NCI-H2081 treated with DMSO at 0.1 percent for 48 hours (cell line): ENCODE measurements around the gene MCL1.
A peak's percentile ranks its signal among the peaks of the same experiment; 100 is the strongest.
"Not testable (repeated sequence)": the region's sequence is repeated elsewhere in the genome, so short reads cannot be mapped to it uniquely, and the experiment has no call there.

Source experiments
- DNase-seq: peaks from one replicate; lab custom pipeline; 2025; lab: John Stamatoyannopoulos, UW

Gene MCL1

DNA sequence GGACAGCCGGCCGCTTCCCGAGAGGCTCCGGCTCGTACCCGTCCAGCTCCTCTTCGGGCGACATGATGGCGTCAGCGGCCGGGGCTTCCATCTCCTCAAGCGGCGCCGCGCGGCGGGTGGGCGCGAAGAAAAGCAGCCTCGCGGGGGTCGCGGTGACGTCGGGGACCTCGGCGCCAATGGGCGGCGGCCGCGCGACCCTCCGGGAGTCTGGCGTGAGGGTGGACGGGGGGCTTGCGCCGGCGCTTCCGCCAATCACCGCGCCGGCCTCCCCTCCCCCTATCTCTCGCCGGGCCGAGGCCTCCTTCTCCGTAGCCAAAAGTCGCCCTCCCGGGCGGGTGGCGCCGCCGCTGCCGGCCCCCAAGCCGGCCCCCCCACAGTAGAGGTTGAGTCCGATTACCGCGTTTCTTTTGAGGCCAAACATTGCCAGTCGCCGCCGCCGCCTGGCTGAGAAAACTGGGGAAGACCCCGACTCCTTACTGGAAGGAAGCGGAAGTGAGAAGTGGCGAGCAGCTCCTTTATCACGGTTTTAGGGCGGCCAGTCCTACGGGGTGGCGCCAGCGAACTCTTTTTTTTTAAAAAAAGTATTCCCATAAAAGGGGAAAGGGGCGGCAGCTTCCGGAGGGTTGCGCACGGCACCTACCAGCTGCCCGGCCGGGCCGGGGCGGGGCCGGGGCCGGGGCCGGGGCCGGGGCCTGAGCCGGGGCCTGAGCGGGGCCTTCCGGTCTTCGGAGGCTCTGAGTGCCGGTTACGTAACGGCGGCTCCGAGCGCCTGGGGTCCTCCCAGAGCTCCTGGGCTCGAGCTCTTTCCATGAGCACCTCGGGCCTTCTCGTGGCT, at the start of gene MCL1:
TSS of gene MCL1 (minus strand) at position 501 of the 835 bp plus-strand sequence. CDS start at position 421, 80 bp downstream.
- DNase-seq, result peak; percentile 98

DNA sequence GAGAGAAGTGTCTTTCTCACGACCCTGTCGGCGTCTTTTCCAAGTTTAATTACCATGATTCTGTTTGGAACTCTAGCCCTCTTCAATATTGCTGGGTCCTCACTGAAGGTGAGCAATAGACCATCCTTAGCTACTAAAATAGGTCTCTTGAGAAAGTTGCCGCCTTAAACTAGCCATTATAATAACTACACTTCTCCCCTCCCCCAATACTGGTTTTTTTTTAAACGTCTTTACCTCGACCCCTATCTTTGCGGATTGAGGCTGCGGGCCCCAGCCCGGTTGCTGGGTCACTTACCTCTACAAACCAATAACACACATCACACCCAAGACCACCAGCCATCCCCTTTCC, 49.3 kb upstream of the MCL1 start:
- no peak for DNase-seq

DNA sequence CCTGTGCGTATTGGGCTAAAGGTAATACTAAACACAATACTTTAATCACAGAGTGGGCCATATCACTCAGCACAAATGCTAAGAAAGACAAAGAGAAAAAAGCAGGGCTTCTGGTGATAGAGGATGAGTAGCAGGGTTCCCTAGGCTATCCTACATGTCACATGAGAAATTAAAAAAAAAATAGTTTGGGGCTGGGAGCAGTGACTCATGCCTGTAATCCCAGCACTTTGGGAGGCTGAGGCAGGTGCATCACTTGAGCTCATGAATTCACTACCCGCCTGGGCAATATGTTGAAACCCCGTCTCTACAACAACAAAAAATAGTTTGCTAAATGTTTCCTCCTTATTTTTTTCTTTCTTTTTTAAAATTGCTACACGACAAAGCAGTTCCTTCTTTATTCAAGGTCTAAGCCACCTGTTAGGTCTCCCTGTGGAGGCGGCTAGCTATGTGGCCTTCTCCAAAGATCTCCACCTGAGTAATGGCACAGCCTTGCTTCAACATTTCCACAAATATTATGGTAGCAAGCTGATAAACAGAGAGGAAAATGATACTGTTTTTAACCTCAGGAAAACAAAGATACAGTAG, 48.5 kb upstream of the MCL1 start:
- DNase-seq, result no peak

DNA sequence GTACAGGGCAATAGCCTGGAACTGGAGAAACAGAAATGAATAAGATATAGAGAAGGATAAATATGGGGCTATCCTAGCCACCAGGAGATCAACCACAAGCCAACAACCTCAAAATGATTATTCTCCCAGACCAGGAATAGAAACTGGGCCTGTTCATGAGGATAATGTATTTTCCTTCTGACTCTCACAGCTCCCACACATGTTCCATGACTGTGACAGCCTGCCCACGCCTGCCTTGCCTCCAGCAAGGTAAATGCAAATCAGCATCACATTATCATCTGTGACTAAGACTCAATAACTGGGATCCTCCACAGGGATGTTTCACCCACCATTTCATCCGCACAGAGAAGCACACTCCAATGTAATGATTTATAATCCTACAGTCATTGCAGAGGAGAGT, 46.7 kb upstream of the MCL1 start:
- DNase-seq, result no peak

DNA sequence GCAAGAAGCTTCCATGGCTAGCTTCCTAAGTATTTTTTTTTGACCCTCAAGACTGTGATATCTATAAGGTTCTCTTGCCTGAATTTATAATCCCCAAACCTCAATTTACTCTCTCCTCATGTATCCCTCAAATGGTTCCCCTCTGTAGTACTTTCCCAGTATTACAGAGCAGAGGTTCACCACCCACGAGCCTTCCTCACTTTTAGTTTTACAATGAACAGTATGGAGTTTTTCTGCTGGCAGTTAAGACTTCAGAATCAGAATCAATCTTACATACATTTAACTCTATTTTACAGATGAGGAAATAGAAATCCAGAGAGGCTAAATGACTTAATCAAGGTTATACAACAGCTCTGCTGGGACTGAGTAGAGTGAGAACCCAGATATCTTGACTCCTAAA, 45.1 kb upstream of the MCL1 start:
- DNase-seq, result not testable (repeated sequence)

DNA sequence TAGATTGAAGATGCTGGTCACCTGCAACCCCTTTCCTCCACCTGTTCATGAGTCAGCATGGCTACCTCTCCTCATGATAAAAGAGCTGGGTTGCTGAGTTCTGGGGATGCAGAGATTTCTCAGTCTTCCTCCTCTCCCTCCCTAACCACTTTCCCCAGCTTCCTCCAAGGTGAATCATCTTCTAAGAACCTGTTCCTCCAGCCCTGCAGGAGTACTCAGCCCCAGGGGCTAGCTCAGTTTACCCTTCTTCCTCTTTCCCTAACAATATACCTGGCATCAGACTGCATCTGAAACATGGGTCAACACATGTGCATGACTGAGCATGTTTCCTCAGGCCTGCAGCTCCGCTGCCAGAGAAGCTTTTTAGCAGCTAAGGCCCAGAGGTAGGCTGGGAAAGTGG, 44.7 kb upstream of the MCL1 start:
- not testable (repeated sequence) for DNase-seq

DNA sequence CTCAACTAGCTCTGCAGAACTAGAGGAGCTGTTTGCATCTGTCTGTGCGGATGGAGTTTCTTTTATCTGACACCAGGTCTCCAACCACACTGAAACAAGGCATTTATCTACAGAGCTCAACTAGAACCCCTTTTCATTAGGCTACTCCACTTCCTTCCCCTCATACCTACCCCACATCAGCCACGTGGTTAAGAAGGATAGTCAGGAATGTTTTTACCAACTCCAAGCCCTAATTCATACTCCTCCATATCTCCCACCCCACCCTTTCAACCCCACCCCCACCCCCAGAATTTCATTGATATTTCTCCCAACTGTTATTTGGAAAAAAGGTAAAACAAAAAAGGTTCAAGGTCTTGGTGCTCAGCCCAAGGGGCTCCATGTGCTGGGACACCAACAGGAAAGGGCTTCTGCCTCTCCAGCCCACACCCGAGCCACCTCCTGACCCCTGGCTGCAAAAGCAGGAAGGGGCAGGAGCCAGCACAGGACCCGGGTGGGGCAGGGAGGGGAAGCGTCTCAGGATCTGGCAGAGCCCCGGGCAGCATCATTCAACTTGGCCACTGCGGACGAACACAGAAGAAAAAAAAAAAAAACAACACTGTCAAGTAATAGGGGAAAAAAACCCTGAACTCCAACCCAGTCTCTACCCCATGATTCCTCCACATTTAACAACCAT, 43.0 kb upstream of the MCL1 start:
- DNase-seq, result no peak

DNA sequence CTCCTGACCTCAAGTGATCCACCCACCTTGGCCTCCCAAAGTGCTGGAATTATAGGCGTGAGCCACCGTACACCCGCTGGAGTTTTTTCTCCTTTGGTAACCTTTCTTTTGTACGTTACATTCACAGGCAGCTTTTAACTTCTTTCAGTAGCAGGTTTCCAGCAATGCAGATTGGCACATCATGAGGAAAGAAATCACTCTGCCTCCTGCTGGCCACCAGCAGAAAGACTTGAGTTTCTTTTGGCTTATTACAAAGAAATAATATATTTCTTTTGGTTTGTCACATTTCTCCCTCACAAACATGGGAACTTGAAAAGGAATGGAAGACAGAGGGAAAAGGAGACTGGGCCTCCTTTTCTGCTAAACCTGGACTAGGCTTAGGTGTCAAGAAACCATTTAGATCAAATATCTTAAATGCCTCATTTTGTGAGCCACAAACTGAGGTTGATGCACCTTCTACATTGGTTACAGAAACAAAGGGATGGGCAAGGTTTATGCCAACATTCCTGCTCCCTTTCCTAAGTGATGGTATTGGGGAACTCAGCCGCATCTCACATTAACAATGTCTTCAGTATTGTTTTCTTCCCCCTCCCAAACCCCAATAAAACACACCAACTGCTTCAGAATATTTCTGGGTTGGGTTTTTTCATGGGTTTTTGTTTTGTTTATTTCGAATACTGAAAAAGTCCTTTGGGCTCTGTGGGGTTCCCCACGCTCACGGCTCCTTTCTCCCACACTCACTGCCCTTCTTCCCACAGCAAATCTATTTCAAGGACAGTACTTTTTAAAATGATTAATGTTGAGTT, 42.3 kb upstream of the MCL1 start:
- DNase-seq, result peak; percentile 31

DNA sequence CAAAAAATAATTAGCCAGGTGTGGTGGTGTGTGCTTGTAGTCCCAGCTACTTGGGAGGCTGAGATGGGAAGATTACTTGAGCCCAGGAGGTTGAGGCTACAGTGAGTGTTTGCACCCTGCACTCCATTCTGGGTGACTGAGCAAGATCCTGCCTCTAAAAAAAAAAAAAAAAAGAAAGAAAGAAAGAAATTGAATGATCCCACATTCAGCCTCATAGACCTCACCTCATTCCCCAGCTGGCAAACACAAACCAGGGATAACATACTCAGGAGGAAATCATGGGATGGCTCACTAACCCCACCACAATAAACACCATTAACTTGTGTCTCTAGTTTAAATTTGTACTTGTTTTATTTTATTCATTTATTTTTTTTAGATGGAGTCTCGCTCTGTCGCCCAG, 41.5 kb upstream of the MCL1 start:
- DNase-seq, result no peak

DNA sequence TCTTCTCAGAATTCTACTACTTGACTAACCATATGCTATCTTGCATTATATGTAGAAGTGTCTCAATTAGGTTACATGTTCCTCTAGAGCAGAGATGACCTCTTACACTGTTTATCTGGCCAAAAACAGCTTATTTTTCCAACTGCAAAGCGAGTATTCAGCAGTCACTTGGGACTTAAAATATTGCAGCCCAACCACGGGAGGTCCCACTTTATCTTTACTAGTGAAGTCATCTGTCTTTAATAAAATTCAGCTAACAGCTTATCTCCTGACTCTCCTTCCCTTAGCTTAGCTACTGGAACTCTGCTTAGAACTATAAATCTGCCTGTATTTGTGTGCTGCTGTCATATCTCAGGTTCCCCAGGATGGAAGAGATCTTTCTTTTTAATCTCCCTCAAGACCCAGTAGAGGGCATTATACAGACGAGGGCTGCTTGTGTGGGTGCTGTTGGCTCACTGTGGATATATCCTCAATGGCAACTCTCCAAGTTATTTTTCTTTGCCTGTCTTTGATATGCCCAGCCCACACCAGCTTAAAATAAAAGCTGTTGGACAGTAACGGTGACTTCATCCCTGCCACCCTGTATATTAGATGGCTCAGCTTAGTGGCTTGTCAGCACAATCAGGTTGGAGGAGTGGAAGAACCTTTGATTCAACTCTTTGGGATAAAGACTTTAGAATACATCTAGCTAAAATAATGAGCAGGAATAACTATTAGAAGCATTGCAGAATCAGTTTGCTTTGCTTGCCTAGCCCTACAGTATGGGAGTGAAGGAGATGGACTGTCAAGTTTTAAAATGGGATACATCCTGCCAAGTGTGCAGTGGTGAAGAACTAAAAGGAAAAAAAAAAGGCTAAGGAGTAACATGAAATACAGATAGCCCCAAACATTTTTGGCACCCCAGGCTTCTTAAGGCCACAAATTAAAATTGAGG, 40.4 kb upstream of the MCL1 start:
- peak; percentile 14 for DNase-seq

DNA sequence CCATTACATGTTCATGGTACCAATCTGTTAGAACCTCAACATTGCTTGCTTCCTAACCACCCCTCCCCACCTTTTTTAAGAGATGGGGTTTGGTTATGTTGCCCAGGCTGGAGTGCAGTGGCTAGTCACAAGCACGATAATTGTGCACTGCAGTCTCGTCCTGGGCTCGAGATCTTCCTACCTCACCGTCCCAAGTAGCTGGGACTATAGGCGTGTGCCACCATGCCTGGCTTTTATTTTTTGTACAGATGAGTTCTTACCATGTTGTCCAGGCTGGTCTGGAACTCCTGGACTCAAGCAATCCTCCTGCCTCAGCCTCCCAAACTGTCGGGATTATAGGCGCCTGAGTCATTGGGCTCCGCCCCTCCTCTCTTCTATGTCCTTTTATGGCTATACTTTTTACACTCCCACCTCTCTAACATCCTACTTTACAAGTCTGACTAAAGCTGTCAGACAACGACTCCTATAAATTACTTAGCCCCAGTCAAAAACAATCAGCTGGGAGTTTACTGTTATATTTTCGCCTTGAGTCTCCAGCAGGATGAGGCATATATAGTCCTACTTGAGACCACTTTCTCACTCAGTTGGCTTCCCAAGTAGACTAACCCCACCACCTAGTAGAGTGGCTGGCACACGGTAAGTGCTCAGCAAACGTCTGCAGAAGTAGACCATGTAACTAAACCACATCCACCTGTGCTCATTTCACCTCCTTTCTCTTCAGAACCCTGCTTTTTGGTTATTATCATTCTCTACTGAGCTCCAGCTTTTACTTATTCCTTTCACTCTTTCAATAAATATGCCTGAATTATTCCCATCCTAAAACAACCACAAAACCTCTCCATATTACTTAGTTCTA, 36.2 kb upstream of the MCL1 start:
- no peak for DNase-seq

DNA sequence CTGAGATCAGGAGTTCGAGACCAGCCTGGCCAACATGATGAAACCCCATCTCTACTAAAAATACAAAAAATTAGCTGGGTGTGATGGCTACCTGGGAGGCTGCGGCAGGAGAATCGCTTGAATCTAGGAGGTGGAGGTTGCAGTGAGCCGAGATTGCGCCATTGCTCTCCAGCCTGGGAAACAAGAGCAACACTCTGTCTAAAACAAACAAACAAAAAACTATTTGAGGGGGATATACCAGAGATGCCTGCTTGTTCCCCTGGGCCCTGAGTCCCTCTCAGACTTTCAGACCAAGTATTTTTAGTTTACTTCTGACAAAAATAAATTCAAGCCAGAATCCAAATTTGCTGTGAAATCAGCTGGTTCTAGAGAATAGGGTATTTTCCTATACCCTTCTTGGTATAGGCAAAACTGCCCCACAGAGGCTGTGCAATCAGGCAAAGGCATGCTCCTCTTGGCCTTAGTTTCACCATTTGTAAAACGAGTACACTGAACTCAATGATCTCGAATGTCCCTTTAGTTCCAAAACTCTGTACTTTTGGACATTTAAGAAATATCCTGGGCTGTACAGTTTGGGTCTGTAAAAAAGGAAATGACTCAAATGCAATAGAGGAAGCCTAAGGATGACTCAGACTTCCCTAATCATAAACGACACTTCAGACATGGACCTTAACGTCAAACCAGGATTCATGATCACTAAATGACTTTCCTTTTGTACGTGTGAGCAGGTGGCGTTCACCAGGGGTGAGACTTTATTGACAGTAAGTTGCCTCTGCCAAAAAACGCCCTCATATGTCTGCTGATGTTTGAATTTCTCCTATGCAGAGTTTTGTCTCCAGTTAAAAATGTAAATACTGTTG, 33.9 kb upstream of the MCL1 start:
- DNase-seq, result peak; percentile 99

DNA sequence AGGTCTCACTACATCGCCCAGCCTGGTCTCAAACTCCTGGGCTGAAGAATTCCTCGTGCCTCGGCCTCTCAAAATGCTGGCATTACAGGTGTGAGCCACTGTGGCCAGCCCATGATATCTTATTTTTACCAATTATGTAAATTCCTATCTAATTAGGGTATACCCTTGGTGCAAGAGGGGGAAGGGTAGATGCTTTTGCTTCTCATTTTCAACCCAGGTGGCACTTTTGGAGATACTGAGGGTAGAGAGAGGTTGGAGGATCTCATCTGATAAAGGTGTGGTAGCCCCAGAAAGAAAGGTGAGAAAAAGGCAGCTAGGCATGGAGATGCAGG, 32.6 kb upstream of the MCL1 start:
- no peak for DNase-seq

DNA sequence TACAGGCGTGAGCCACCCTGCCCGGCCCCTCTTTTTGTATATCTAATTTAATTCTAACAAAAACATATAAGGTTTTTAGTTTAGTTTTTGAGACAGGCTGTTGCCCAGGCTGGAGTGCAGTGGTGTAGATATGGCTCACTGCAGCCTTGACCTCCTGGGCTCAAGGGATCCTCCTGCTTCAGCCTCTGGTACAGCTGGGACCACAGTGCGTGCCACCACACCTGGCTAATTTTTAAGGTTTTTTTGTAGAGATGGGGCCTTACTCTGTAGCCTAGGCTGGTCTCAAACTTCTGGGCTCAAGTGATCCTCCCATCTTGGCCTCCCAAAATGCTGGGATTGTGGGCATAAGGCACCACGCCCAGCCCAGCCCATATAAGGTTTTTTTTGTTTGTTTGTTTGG, 31.2 kb upstream of the MCL1 start:
- DNase-seq, result no peak

DNA sequence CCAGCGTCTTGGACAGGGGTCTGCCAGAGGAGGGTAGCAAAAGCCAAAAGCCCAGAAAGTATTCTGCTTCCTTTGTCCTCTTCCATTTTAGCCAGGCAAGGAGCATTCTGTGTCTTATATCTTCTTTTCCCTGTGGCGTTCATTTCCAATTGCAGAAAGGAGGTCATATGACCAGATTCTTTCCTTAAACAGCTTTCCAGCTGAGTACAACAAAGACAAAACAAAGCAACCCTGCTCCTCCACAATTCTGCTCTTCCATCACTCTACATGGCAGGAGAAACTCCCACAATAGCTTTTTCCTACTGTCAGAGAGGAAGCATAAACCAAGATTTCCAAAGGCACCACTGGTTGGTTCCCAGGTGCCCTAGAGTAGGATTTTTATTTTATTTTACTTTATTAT, 30.3 kb upstream of the MCL1 start:
- DNase-seq, result no peak

DNA sequence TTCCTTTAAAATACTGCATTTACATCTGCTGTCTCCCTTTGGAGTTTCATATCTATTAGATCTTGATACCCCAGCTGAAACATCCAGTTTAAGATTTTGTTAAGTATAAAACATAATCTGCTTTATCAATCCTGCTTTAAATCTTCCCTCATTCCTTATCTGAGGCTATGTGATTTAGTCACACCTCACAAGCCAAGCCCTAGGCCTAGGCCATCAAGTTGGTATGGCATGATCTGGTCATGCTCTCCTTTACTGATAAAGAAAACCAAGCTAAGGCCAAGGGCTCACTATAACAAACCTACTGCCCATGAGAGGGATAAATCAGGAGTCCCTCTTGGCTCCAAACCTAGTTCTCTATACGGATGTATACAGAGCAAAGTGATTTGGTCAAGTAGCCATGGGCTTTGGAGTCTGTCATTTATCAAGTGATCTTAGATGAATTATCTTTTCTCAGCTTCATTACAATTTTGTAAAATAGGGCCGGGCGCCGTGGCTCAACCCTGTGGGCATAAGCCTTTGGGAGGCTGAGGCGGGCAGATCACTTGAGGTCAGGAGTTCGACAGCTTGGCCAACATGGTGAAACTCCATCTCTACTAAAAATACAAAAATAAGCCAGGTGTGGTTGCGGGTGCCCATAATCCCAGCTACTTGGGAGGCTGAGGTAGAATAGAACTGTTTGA, 27.2 kb upstream of the MCL1 start:
- DNase-seq, result no peak

DNA sequence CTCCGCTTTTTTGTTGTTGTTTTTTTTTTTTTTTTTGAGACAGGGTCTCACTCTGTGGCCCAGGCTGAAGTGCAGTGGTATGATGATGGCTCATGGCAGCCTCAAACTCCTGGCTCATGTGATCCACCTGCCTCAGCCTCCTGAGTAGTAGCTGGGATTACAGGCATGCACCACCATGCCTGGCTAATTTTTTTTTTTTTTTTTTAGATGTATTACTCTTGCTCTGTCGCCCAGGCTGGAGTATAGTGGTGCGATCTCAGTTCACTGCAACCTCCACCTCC, 26.0 kb upstream of the MCL1 start:
- not testable (repeated sequence) for DNase-seq

DNA sequence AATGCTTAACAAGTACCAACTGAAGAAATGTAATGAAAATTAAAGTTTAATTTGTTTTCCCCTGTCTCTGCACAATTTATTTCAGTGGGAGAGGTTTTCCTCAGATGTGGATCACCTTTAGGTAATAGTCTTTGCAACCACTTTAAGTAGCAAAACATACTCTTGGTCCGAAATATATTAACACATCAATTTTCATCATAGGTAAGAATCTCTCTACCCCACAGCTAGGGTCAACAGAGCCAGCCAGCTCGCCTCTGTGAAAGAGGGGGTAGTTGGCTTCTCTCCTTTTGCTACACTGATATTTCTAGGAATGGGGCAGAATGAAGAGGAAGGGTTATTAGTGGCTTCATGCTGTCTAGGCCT, 24.8 kb upstream of the MCL1 start:
- no peak for DNase-seq

DNA sequence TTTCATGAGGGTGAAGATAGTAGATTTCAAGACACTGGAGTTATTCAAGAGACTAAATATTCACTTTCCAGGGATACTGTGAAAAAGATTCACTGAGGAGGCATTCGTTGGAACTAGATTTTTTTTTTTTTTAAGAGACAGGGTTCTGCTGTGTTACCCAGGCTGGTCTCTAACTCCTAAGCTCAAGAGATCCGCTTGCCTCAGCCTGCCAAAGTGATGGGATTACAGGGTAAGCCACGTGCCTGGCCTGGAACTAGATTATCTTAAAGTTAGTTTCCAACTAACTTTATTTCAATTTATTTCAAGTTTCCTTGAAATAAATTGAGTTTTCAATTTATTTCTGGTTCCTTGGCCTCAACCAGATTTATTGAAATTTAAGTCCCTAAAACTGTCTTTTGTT, 24.3 kb upstream of the MCL1 start:
- DNase-seq, result no peak
